ENCODE measurements around the gene MED13L.

The MED13L gene

GRCh38 chr12:116122628-116123027, 154.9 kb downstream of the MED13L start:
- no peak for DNase-seq

GRCh38 chr12:116121453-116121871, 156.0 kb downstream of the MED13L start:
- DNase-seq, result no peak

GRCh38 chr12:116116650-116117424, 160.7 kb downstream of the MED13L start:
- no peak for DNase-seq

- DNase-seq, result no peak
These were observed 163.9 kb downstream of the MED13L start for GRCh38 chr12:116113398-116114130.

- no peak for DNase-seq
These were observed 170.6 kb downstream of the MED13L start for GRCh38 chr12:116106870-116107269.

GRCh38 chr12:116104167-116104767, 173.2 kb downstream of the MED13L start:
- DNase-seq, result no peak

GRCh38 chr12:116101991-116102390, 175.5 kb downstream of the MED13L start:
- no peak for DNase-seq

- no peak for DNase-seq
These were observed 177.7 kb downstream of the MED13L start for GRCh38 chr12:116099652-116100432.

- no peak for DNase-seq
These were observed 180.6 kb downstream of the MED13L start for GRCh38 chr12:116096874-116097273.

- no peak for DNase-seq
These were observed 183.0 kb downstream of the MED13L start for GRCh38 chr12:116094475-116094874.

GRCh38 chr12:116093915-116094314, 183.6 kb downstream of the MED13L start:
- no peak for DNase-seq

GRCh38 chr12:116092776-116093175, 184.7 kb downstream of the MED13L start:
- DNase-seq, result no peak

GRCh38 chr12:116092162-116092561, 185.3 kb downstream of the MED13L start:
- DNase-seq, result no peak

- DNase-seq, result no peak
These were observed 185.9 kb downstream of the MED13L start for GRCh38 chr12:116091579-116091978.

GRCh38 chr12:116090516-116090915, 187.0 kb downstream of the MED13L start:
- no peak for DNase-seq

GRCh38 chr12:116089080-116089479, 188.4 kb downstream of the MED13L start:
- no peak for DNase-seq

- no peak for DNase-seq
These were observed 189.5 kb downstream of the MED13L start for GRCh38 chr12:116087962-116088361.

- DNase-seq, result no peak
These were observed 190.1 kb downstream of the MED13L start for GRCh38 chr12:116087399-116087798.

GRCh38 chr12:116080415-116080814, 197.1 kb downstream of the MED13L start:
- no peak for DNase-seq

GRCh38 chr12:116078396-116078795, 199.1 kb downstream of the MED13L start:
- DNase-seq, result no peak

GRCh38 chr12:116077431-116077830, 200.1 kb downstream of the MED13L start:
- no peak for DNase-seq

GRCh38 chr12:116076399-116076798, 201.1 kb downstream of the MED13L start:
- no peak for DNase-seq

- no peak for DNase-seq
These were observed 202.8 kb downstream of the MED13L start for GRCh38 chr12:116074686-116075085.

Measured in CD4-positive, alpha-beta T cell treated with Interleukin-15 for 1 hour (primary cell).